KBM-7 (cell line): ENCODE measurements around the gene MYO16.

Source experiments
- DNase-seq: peaks from one replicate; pipeline ENCODE4 v3.0.0-alpha.2; 2015
- in situ Hi-C: fragments of 300-500 bp; cut with MboI; formaldehyde crosslinking; loops from 2 replicates; pipeline ENCODE4 v1.14.3; 2020; ENCODE audit warnings: low sequenced_read_pairs, low pct_unique_long_range_greater_than_20kb, mixed read lengths

Gene MYO16

GRCh38 chr13:109172136-109172535 lies 542.7 kb downstream of the MYO16 start:
- in situ Hi-C loops = loop anchor here (25.0 kb wide), 1 partner anchor 940 kb away; no protein-coding TSS in a partner anchor
- DNase-seq = no peak

GRCh38 chr13:109175666-109176065 lies 546.3 kb downstream of the MYO16 start:
- in situ Hi-C loops = no loop called here
- DNase-seq = no peak

GRCh38 chr13:109180905-109181425 lies 551.6 kb downstream of the MYO16 start:
- in situ Hi-C loops = no loop called here
- no peak for DNase-seq

GRCh38 chr13:109182777-109183465 lies 553.5 kb downstream of the MYO16 start:
- no peak for DNase-seq
- in situ Hi-C loops = no loop called here

GRCh38 chr13:109191413-109191812 lies 562.0 kb downstream of the MYO16 start:
- in situ Hi-C loops = no loop called here
- DNase-seq = no peak

GRCh38 chr13:109192306-109192705 lies 562.9 kb downstream of the MYO16 start:
- in situ Hi-C loops = no loop called here
- DNase-seq = no peak

- in situ Hi-C loops = no loop called here
- no peak for DNase-seq
Measured at GRCh38 chr13:109196948-109197347, 567.5 kb downstream of the MYO16 start.

GRCh38 chr13:109198585-109198984 lies 569.2 kb downstream of the MYO16 start:
- no peak for DNase-seq
- in situ Hi-C loops = no loop called here

- no peak for DNase-seq
- in situ Hi-C loops = no loop called here
Measured at GRCh38 chr13:109199280-109199679, 569.9 kb downstream of the MYO16 start.

- DNase-seq = no peak
- in situ Hi-C loops = no loop called here
Measured at GRCh38 chr13:109200556-109200955, 571.1 kb downstream of the MYO16 start.

- in situ Hi-C loops = no loop called here
- DNase-seq = no peak
Measured at GRCh38 chr13:109203587-109203986, 574.2 kb downstream of the MYO16 start.

- in situ Hi-C loops = no loop called here
- no peak for DNase-seq
Measured at GRCh38 chr13:109204252-109204651, 574.8 kb downstream of the MYO16 start.

- in situ Hi-C loops = no loop called here
- no peak for DNase-seq
Measured at GRCh38 chr13:109204657-109205056, 575.2 kb downstream of the MYO16 start.

GRCh38 chr13:109205315-109205714 lies 575.9 kb downstream of the MYO16 start:
- in situ Hi-C loops = no loop called here
- DNase-seq = no peak

- DNase-seq = no peak
- in situ Hi-C loops = no loop called here
Measured at GRCh38 chr13:109206616-109207015, 577.2 kb downstream of the MYO16 start.

GRCh38 chr13:109207622-109208021 lies 578.2 kb downstream of the MYO16 start:
- in situ Hi-C loops = no loop called here
- DNase-seq = no peak

- in situ Hi-C loops = no loop called here
- DNase-seq = no peak
Measured at GRCh38 chr13:109208522-109208921, 579.1 kb downstream of the MYO16 start.

GRCh38 chr13:109209526-109209925 lies 580.1 kb downstream of the MYO16 start:
- no peak for DNase-seq
- in situ Hi-C loops = no loop called here

- in situ Hi-C loops = no loop called here
- no peak for DNase-seq
Measured at GRCh38 chr13:109211616-109212015, 582.2 kb downstream of the MYO16 start.

GRCh38 chr13:109212650-109213049 lies 583.2 kb downstream of the MYO16 start:
- in situ Hi-C loops = no loop called here
- no peak for DNase-seq

- no peak for DNase-seq
- in situ Hi-C loops = no loop called here
Measured at GRCh38 chr13:109213714-109214113, 584.3 kb downstream of the MYO16 start.
